ENCODE results near the gene TRNP1. TPM values are rescaled to one million over a fixed set of nuclear protein-coding genes. Genes with fewer than 3 reads are reported as not detected.
A peak's percentile ranks its signal among the peaks of the same experiment; 100 is the strongest.

TRNP1 gene
- total RNA-seq, 2 experiments from 2014 or later: 0.16 to 0.38 TPM

GRCh38 chr1:27009601-27010197 is 16.2 kb downstream of the TRNP1 start:
- ChIA-PET POLR2A (interaction anchor here (0.6 to 1.4 kb wide), 2 partner anchors 9 to 273 kb away, joined by 3 to 4 read pairs; no protein-coding TSS in a partner anchor), CTCF (interaction anchor here (1.0 to 8.6 kb wide), 2 partner anchors 10 to 14 kb away, joined by 3 to 53 read pairs; no protein-coding TSS in a partner anchor)
- intact Hi-C loops (cut with micrococcal nuclease): no loop called here
- H3K27me3 Mint-ChIP-seq: peaks cover 18% of the 10 kb centered on the region
- DNase-seq: no peak
- H3K4me1 Mint-ChIP-seq (ENCODE audit: low read depth): no peaks in the 10 kb centered on the region
- H3K4me3 Mint-ChIP-seq: no peak overlapping the region
- no peaks in the 10 kb centered on the region for H3K36me3 Mint-ChIP-seq (ENCODE audit: low read depth)
- no peak overlapping the region for H3K27ac Mint-ChIP-seq
- no peaks in the 10 kb centered on the region for H3K9me3 Mint-ChIP-seq
- TF ChIP-seq, protein P1, sequence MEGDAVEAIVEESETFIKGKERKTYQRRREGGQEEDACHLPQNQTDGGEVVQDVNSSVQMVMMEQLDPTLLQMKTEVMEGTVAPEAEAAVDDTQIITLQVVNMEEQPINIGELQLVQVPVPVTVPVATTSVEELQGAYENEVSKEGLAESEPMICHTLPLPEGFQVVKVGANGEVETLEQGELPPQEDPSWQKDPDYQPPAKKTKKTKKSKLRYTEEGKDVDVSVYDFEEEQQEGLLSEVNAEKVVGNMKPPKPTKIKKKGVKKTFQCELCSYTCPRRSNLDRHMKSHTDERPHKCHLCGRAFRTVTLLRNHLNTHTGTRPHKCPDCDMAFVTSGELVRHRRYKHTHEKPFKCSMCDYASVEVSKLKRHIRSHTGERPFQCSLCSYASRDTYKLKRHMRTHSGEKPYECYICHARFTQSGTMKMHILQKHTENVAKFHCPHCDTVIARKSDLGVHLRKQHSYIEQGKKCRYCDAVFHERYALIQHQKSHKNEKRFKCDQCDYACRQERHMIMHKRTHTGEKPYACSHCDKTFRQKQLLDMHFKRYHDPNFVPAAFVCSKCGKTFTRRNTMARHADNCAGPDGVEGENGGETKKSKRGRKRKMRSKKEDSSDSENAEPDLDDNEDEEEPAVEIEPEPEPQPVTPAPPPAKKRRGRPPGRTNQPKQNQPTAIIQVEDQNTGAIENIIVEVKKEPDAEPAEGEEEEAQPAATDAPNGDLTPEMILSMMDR (IDR thresholded peaks at IDR 0.05): no peak
- no peak for ATAC-seq

GRCh38 chr1:27010226-27010994 is 16.9 kb downstream of the TRNP1 start:
- POLR2A ChIA-PET: interaction anchor here (0.6 to 1.4 kb wide), 2 partner anchors 8 to 273 kb away, joined by 3 to 4 read pairs; no protein-coding TSS in a partner anchor
- TF ChIP-seq, protein P1 (IDR thresholded peaks at IDR 0.05): no peak
- Mint-ChIP-seq H3K27me3 (peaks cover 20% of the 10 kb centered on the region), H3K4me1 (ENCODE audit: low read depth) (no peaks in the 10 kb centered on the region), H3K27ac (no peak overlapping the region), H3K4me3 (no peak overlapping the region), H3K36me3 (ENCODE audit: low read depth) (no peaks in the 10 kb centered on the region), H3K9me3 (no peaks in the 10 kb centered on the region)
- no peak for DNase-seq
- no peak for ATAC-seq
- CTCF ChIA-PET: interaction anchor here (1.0 to 8.6 kb wide), 2 partner anchors 9 to 14 kb away, joined by 3 to 53 read pairs; no protein-coding TSS in a partner anchor
- intact Hi-C loops (cut with micrococcal nuclease): no loop called here

GRCh38 chr1:27011058-27011764 is 17.7 kb downstream of the TRNP1 start:
- no peak for ATAC-seq
- intact Hi-C loops (cut with micrococcal nuclease): no loop called here
- Mint-ChIP-seq H3K27ac (no peak overlapping the region), H3K4me1 (ENCODE audit: low read depth) (no peaks in the 10 kb centered on the region), H3K9me3 (no peaks in the 10 kb centered on the region), H3K4me3 (no peak overlapping the region), H3K36me3 (ENCODE audit: low read depth) (no peaks in the 10 kb centered on the region), H3K27me3 (peaks cover 20% of the 10 kb centered on the region)
- TF ChIP-seq, protein P1 (IDR thresholded peaks at IDR 0.05): no peak
- CTCF ChIA-PET: interaction anchor here (8.6 kb wide), 1 partner anchor 15 kb away, joined by 53 read pairs; no protein-coding TSS in a partner anchor
- POLR2A ChIA-PET: no interaction called here
- no peak for DNase-seq

DNA sequence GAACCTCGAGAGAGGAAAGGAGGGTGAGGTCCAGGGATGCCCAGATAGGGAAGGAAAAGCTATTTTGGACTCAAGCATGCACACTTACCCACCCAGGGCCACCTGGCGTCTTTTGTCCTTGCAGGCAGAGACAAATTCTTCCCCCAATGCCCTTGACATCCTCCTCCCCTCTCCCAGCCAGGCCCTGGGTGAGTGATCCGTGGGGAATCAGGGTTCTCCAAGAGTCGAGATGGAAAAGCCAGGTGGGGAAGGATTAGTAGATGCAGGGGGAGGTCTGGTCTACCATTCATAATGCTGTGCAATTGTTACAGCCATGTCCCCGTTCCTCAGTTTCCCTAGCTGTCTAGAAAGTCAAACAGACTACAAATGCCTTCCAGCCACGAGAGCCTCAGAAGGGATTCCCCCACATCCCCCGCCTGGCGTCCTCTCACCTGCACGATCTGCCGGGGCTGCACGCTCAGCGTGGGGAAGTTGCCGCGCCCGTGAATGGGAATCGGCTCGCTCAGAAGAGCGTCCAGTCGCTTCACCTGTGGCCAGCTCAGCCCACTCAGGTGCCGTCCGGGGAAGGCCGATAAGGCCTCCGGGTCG is 18.6 kb downstream of the TRNP1 start:
- ChIA-PET CTCF (interaction anchor here (8.6 kb wide), 1 partner anchor 16 kb away, joined by 53 read pairs; no protein-coding TSS in a partner anchor), POLR2A (interaction anchor here (1.0 kb wide), 2 partner anchors 88 to 213 kb away, joined by 3 read pairs; no protein-coding TSS in a partner anchor)
- DNase-seq (no peak), ATAC-seq (peak; percentile 15)
- H3K27ac Mint-ChIP-seq: no peak overlapping the region
- no peak overlapping the region for H3K4me3 Mint-ChIP-seq
- H3K27me3 Mint-ChIP-seq: peaks cover 20% of the 10 kb centered on the region
- TF ChIP-seq, protein P1 (IDR thresholded peaks at IDR 0.05): no peak
- H3K9me3 Mint-ChIP-seq: no peaks in the 10 kb centered on the region
- intact Hi-C loops (cut with micrococcal nuclease): no loop called here
- no peaks in the 10 kb centered on the region for H3K36me3 Mint-ChIP-seq (ENCODE audit: low read depth)
- H3K4me1 Mint-ChIP-seq (ENCODE audit: low read depth): no peaks in the 10 kb centered on the region
